GM18519 (cell line): ENCODE measurements around the gene CEP192.
"Not testable (repeated sequence)": the region's sequence is repeated elsewhere in the genome, so short reads cannot be mapped to it uniquely, and the experiment has no call there.

Experiments
- ATAC-seq: cut with Tn5 transposase; IDR thresholded peaks from one replicate; pipeline ENCODE4 v1.9.1; 2021; ENCODE audit warnings: mild to moderate bottlenecking, moderate library complexity; ENCODE audit not compliant: unreplicated experiment, low FRiP score

The CEP192 gene

GRCh38 chr18:13026583-13027270 lies 35.6 kb downstream of the CEP192 start:
- no peak for ATAC-seq

GRCh38 chr18:13028869-13029268 lies 37.7 kb downstream of the CEP192 start:
- no peak for ATAC-seq

GRCh38 chr18:13032173-13032572 lies 41.0 kb downstream of the CEP192 start:
- no peak for ATAC-seq

- ATAC-seq = no peak
These were observed 44.2 kb downstream of the CEP192 start for GRCh38 chr18:13035249-13035914.

- ATAC-seq = no peak
These were observed 45.6 kb downstream of the CEP192 start for GRCh38 chr18:13036622-13037320.

- no peak for ATAC-seq
These were observed 48.6 kb downstream of the CEP192 start for GRCh38 chr18:13039806-13040205.

GRCh38 chr18:13043066-13043465 lies 51.9 kb downstream of the CEP192 start:
- no peak for ATAC-seq

- ATAC-seq = no peak
These were observed 57.0 kb downstream of the CEP192 start for GRCh38 chr18:13048061-13048595.

- ATAC-seq = no peak
These were observed 60.0 kb downstream of the CEP192 start for GRCh38 chr18:13051159-13051558.

- ATAC-seq = peak; percentile 56
These were observed 60.8 kb downstream of the CEP192 start for GRCh38 chr18:13051950-13052349.

- ATAC-seq = no peak
These were observed 63.2 kb downstream of the CEP192 start for GRCh38 chr18:13054336-13054735.

GRCh38 chr18:13061630-13062189 lies 70.5 kb downstream of the CEP192 start:
- ATAC-seq = no peak

- no peak for ATAC-seq
These were observed 76.0 kb downstream of the CEP192 start for GRCh38 chr18:13067124-13067523.

- no peak for ATAC-seq
These were observed 76.8 kb downstream of the CEP192 start for GRCh38 chr18:13067966-13068365.

GRCh38 chr18:13070460-13070859 lies 79.3 kb downstream of the CEP192 start:
- ATAC-seq = no peak

- ATAC-seq = no peak
These were observed 85.7 kb downstream of the CEP192 start for GRCh38 chr18:13076886-13077285.

- ATAC-seq = no peak
These were observed 86.3 kb downstream of the CEP192 start for GRCh38 chr18:13077473-13077872.

GRCh38 chr18:13078065-13078464 lies 86.9 kb downstream of the CEP192 start:
- ATAC-seq = not testable (repeated sequence)

GRCh38 chr18:13086906-13087305 lies 95.7 kb downstream of the CEP192 start:
- no peak for ATAC-seq

GRCh38 chr18:13095466-13095865 lies 104.3 kb downstream of the CEP192 start:
- ATAC-seq = no peak

GRCh38 chr18:13096232-13096631 lies 105.1 kb downstream of the CEP192 start:
- ATAC-seq = no peak
